ENCODE measurements around the gene WDR88. TPM values are rescaled to one million over a fixed set of nuclear protein-coding genes. Genes with fewer than 3 reads are reported as not detected.

WDR88 gene
- total RNA-seq, 4 donors from 2014 or later, result not detected

GRCh38 chr19:33098055-33098534, 33.8 kb upstream of the WDR88 start:
- intact Hi-C loops (cut with DNase I; ENCODE audit: low total_unique reads) (no loop called here), in situ Hi-C loops (cut with MboI; ENCODE audit: low sequenced_read_pairs in 4 of 4) (no loop called here)
- Histone ChIP-seq H3K27ac (no peak overlapping the region), H3K27me3 (no peaks in the 10 kb centered on the region), H3K36me3 (peaks cover 5 to 89% of the 10 kb centered on the region in 2 donors), H3K9me3 (no peaks in the 10 kb centered on the region), H3K4me3 (no peak overlapping the region), H3K4me1 (peaks cover 4 to 14% of the 10 kb centered on the region in 2 donors)
- DNase-seq (no peak), ATAC-seq (no peak)
- TF ChIP-seq CTCF (IDR thresholded peaks at IDR 0.05 in 4 of 5, conservative IDR thresholded peaks at IDR 0.05 in 1 of 5), result no peak
- TF ChIP-seq POLR2A (IDR thresholded peaks at IDR 0.05), result no peak

- H3K27me3 ChIP-seq, result no peaks in the 10 kb centered on the region
- ATAC-seq (no peak), DNase-seq (no peak)
- no peak overlapping the region for H3K4me3 ChIP-seq
- H3K9me3 ChIP-seq, result no peaks in the 10 kb centered on the region
- intact Hi-C loops (cut with DNase I; ENCODE audit: low total_unique reads), result no loop called here
- no peaks in the 10 kb centered on the region for H3K4me1 ChIP-seq
- H3K36me3 ChIP-seq, result peaks cover 6 to 80% of the 10 kb centered on the region in 2 donors
- no peak overlapping the region for H3K27ac ChIP-seq
- in situ Hi-C loops (cut with MboI; ENCODE audit: low sequenced_read_pairs in 4 of 4), result no loop called here
- TF ChIP-seq CTCF (IDR thresholded peaks at IDR 0.05 in 4 of 5, conservative IDR thresholded peaks at IDR 0.05 in 1 of 5), result no peak
- no peak for TF ChIP-seq POLR2A (IDR thresholded peaks at IDR 0.05)
Observed at GRCh38 chr19:33100894-33101644, 30.8 kb upstream of the WDR88 start.

GRCh38 chr19:33102893-33103292, 29.0 kb upstream of the WDR88 start:
- peaks cover 6 to 82% of the 10 kb centered on the region in 2 donors for H3K36me3 ChIP-seq
- no peaks in the 10 kb centered on the region for H3K27me3 ChIP-seq
- DNase-seq (no peak), ATAC-seq (no peak)
- H3K4me1 ChIP-seq, result no peaks in the 10 kb centered on the region
- intact Hi-C loops (cut with DNase I; ENCODE audit: low total_unique reads), result no loop called here
- no peaks in the 10 kb centered on the region for H3K9me3 ChIP-seq
- H3K4me3 ChIP-seq, result no peak overlapping the region
- H3K27ac ChIP-seq, result no peak overlapping the region
- in situ Hi-C loops (cut with MboI; ENCODE audit: low sequenced_read_pairs in 4 of 4), result no loop called here
- TF ChIP-seq POLR2A (IDR thresholded peaks at IDR 0.05), result no peak
- no peak for TF ChIP-seq CTCF (IDR thresholded peaks at IDR 0.05 in 4 of 5, conservative IDR thresholded peaks at IDR 0.05 in 1 of 5)

- no peaks in the 10 kb centered on the region for H3K27me3 ChIP-seq
- H3K27ac ChIP-seq, result no peak overlapping the region
- H3K4me1 ChIP-seq, result no peaks in the 10 kb centered on the region
- H3K9me3 ChIP-seq, result no peaks in the 10 kb centered on the region
- ATAC-seq (no peak), DNase-seq (no peak)
- in situ Hi-C loops (cut with MboI; ENCODE audit: low sequenced_read_pairs in 4 of 4), result no loop called here
- peaks cover 0 to 85% of the 10 kb centered on the region in 2 donors for H3K36me3 ChIP-seq
- TF ChIP-seq CTCF (IDR thresholded peaks at IDR 0.05 in 4 of 5, conservative IDR thresholded peaks at IDR 0.05 in 1 of 5) (no peak), POLR2A (IDR thresholded peaks at IDR 0.05) (no peak)
- intact Hi-C loops (cut with DNase I; ENCODE audit: low total_unique reads), result no loop called here
- H3K4me3 ChIP-seq, result no peak overlapping the region
Observed at GRCh38 chr19:33108161-33108560, 23.8 kb upstream of the WDR88 start.

All from gastrocnemius medialis (tissue), 4 donors.